Measurements from ENCODE around the gene FAM53B.

Gene FAM53B

DNA sequence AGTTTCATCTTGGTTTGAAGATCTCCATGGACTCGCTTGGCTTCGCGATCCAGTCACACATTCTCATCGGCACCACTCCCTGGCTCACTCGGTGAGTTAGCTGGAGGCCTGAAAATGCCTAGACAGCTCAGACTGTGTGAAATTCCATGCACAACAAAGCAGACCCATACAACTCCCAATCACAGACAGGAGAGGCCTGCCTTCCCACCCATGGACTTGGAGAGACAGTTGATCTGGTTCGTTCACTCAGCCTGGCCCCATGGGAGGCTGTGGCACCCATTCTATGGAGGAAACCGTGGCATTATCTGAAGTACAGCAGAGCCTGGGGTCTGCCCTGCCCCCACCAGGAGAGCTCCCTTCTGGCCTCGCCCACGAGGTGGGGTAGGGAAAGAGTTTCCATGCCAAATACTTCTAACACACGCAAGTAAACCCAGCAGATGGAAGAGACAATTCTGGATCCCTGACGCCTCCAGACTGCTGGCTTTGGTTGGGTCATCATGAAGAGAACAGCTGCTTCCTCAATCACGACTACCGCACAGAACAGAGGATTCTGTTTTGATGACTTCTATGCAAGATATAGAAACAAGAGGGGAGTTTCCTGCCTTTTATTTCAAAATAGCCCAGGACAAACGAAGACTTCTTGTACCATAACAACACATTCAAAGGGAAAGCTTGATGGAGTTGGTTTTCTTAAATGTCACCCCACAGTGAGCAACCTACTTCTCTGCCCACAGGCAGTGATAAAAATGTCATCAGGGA, 15.9 kb downstream of the FAM53B start:
- DNase-seq (ENCODE audit: low read depth in 2 of 2), result no peak

DNA sequence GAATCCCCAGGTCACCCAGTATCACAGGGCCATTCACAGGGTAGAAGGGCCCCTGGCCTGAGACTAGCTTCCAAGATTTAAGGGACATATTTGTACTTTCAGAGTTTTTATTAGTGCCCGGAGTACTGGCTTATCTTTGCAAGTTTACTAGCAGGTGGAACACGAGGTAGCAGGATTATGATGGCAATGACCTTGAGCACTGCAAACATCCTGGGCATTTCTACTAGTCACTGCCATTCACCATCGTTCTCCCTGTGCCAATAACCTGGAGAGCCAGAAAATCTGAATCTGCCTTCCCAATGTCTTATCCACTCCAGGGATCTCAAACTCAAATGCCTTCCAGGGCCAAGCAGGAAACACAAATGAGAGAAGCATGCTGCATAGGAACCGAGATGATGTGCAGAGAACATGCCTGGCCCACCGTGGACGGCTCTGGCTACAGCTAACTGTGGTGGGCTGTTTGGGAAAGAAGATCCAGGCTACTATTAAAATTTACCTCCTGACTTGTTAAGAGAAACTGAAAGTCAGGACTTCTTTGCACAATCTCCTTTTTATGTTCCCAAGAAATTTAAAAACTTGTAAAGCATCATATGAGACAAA, 16.7 kb downstream of the FAM53B start:
- DNase-seq (ENCODE audit: low read depth in 2 of 2), result no peak

DNA sequence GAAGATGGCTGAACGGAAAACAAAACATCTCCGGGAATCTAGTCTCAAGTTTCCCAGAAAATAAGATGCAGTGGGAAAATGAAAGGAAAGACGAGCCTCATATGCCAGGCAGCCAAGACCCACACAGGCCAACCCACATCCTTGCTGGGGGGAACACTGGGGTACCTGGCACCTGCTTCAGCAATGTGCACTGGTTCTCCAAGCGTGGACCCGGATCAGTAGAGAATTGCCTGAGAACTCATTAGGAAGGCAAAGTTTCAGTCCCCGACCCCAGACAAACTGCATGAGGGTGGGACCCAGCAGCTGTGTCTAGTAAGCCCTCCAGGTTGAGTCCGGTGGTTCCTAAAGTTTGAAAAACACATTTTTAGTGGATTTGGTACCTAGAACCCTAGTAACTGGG, 18.4 kb downstream of the FAM53B start:
- no peak for DNase-seq (ENCODE audit: low read depth in 2 of 2)

DNA sequence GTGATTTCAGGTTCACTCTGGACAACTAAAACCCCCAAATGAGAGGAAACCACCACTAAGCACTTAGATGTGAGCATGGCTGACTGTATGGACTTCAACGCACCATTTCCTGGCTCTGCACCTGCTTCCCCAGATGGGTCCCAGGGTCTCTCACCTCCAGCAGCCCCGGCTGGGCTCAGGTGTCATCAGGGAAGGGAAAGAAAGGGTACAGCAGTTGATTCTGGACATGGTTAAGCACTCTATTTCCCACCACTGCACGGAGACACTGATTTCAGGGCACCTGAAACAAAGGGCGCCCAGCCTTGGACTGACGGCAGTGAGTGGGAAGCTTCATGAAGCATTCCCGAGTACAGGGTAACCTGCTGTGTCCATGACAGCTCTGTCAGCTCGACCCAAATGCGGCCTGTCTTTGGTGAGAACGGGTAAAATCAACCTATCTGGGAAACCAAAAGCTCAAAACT, 19.0 kb downstream of the FAM53B start:
- DNase-seq (ENCODE audit: low read depth in 2 of 2), result no peak

DNA sequence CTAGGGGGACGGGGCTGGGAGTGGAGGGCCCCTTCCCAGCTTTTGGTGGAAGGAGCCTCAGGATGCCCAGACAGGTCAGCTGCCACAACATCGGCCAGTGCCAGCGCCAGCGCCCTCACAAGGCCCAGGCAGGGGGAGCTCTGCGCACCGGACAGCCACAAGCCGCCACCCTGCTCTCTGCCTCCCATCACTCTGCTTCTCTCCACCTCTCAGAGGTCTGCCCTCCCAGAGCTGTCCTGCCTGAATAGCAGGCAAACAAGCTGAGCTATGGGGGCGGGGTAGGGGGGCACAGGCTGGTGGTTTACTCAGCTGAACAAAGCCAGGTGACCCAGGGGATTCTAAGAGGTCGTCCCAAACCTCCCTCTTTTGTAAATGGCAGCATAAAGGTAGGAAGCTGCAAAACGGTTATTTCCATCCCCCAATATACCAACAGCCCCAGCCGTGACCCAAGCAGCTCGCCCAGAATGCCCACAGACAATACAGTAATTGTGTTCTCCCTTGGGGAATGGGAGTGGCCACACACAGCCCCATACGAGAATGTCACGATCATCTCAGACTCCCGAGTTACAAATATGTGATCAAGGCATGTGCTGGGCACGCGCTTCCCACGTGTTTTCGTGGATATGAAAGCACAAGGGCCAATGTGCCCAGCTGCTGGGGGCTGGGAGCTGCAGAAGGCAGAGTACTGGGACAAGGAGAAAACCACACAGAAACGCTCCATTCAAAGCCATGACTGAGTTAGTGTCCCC, 19.7 kb downstream of the FAM53B start:
- no peak for DNase-seq (ENCODE audit: low read depth in 2 of 2)

DNA sequence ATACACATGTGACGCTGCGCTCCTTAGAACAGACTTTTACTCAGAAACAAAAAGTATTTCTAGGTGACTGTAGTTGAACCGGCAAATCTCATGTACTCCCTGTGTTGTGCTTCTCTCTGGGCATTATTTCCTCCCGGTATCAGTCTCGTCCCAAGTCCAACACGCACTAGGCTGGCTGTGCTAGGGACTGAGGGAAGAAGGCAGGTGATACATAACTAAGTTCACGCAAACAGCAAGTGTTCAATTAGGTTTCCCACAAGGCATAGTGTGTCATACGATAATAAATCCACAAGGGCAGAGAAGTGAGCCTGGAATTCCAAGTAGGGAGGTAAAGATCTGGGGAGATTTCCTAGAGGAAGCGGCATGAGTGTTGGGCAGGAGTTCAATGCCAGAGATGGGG, 20.4 kb downstream of the FAM53B start:
- DNase-seq (ENCODE audit: low read depth in 2 of 2), result no peak

DNA sequence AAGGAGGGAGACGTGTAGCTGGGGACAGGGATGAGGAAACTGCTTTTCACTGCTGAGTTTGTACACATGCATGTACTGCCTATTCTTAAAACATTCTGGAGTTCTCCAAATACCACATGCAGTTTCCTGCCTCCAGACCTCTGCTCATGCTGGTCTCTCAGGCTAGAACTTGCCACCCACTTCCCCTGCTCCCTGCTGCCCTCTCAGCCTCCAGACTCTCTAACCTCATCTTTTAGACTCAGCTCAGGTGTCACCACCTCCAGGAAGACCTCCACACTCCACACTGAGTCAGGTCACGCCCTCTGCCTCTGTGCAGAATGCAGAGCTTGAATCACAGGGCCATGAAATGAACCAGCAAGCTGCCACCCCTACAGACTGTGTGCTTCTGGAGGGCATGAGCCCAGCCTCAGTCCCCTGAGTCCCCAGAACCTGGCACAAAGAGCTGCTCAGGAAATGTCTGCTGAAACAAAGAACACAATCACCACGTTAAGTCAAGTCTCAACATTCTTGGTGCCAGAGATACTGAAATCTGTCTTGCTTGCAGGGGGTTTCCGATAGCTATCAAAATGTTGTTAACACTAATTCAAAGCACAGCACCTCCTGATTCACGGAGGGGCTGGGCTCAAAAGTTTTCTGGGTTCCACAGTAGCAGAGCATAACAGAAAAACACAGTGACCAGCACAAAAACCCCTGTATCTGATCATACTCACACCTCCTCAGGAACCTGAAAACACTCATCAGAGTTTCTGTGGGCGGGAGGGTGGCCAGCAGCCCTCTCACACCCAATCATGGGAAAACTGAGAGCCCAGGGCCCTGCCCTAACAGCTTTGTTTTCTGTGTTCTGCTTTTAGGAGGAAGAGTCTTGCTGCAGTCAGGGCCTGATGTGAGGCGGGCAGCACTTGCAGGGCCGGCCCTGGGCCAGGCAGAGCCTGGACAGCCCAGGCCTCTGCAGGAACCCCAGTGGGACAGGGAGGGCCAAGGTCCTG, 21.1 kb downstream of the FAM53B start:
- no peak for DNase-seq (ENCODE audit: low read depth in 2 of 2)

DNA sequence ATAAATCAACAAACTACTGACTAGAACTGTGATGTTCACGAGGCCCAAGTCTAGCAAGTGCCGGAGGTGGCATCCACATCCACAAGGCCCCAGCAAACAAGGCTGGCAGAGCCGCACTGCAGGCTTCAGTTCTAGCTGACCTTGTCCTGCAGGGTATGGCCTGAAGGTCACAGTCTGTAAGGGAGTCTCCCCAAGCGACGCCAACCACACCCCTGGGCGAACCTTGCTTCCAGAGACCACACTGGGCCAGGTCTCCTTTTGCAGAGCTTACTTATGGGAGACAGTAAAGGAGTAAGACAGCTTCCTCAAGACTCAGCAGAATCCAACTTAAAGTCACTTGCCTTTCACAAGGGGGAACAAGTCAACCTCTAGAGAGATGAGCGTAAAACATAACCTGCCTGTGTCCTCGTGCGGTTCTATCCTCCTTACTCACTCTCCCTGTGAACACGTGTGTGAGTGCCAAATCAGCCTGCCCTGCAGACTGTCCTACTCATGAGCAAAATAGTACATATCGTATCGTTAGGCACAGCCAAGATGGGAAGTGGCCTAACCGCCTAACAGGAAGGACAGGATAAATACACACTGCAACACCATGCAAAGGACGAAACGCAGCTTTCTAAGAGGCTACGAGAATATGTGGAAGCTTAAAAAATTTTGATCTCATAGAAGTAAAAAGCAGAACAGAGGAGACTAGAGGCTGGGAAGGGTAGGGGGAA, 22.7 kb downstream of the FAM53B start:
- DNase-seq (ENCODE audit: low read depth in 2 of 2), result no peak

DNA sequence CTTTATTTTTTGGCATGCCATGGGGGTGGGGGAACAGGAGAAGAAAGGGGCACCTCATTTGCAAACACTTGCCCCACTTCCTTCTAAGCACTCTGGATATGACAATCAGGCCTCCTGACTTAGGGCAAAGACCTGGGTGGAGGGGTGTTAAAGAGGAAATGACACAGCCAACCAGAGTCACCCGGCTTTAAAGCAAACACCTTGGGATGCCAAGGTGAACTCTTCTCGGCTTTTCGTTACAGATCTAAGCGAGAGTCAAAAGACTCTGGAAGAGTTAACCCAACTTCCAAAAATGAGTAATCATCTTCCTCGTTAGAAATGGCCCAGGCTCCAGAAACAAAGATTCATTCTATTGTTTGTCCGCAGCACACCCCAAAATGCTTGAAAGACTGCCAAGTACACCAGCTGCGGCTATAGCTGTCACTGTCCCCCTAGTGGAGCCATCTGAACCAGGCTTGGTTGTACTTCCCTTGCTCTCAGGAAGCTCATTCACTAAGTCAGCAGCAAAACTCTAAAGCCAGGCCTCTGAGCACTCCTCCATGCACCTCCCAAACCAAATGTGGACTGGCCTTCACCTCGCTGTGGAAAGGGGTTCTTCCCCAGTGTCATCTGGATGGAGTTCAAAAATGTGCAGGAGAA, 24.8 kb downstream of the FAM53B start:
- DNase-seq (ENCODE audit: low read depth in 2 of 2), result peak in 1 of 2 donors; percentile 43

DNA sequence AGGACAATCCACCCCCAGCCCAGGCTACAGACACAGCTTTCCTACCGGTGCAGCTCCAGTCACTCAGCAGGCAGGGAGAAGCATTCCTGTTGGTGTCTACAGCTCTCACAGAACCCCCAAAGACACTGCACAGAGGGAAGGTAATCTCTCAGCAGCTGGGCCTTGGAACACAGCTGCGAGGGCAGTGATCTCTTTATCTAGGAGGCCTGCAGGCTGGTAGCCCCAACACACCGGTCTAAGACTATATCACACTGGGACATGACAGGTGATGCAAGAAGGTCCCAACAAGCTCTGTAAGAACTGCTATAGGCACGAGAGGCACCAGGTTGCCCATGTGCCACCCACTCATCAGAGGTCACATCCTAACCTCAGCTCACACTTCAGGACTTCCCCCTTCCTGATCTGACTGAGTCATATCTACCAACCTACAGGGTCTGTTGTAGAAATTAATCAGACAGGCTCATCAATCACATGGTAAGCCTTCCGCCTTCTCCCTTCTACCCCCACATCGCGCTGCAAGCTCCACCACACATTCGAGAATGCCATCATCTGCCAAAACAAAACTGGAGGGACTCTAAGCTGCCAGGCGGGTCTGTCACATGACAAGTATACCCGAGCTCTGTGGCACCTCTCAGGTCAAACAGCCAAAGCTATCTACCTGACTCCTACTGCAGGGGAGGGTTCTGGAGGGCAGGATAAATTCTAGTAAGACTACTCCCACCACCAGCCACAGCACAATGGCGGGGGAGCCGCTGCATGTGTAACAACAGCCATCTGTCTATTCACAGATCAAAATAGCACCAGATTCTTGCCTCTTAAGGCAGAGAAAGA, 26.1 kb downstream of the FAM53B start:
- DNase-seq (ENCODE audit: low read depth in 2 of 2), result peak; percentile 61 to 79

DNA sequence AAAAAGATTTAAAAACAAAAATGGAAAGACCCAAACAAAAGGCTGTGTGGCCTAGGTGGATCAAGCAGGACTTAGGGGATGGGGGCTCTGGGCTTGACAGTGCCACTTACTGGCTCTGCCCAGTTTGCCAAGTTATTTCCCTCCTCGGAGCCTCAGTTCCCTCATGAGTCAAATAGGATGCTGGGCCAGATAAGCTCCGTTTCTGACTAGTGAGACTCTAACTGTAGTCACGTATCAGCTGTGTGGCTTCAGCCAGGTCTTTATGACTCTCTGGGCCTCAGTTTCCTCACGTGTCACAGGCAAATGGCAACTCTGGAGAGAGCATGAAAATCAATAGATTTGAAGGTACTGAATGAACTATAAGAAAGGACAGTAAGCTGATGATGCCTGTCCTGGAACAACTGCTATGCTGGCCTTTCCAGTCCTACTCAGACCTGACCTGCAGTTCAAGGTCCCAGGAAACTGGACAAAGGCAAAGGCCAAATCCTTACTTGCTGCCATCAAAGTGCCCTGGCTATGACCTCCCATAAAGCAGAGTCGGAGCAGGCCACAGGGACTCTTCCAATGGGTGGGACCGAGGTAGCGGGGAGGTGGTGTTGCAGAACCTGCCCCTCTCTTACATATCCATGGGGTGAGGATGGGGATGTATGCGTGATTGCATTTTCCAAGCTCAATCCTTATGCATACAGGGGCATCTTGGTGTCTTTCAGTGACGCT, 27.0 kb downstream of the FAM53B start:
- no peak for DNase-seq (ENCODE audit: low read depth in 2 of 2)

DNA sequence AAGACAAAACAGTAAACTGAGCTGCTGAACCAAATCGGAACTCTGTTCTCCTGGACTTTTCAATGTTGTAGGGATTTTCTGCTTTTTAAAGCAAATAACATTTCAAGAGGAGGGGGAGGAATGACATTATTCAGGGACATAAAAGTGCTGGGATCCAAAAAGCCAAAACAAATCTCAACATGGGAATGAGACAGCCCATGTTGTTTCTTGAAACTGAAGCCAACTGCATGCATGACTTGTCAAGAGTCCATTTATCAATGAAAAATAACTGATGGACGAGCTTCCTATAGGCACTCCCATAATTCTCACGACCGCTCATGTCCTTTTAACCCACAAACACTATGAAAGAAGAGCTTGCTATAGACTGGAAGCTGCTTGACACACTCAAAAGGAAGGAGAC, 27.8 kb downstream of the FAM53B start:
- DNase-seq (ENCODE audit: low read depth in 2 of 2), result no peak

DNA sequence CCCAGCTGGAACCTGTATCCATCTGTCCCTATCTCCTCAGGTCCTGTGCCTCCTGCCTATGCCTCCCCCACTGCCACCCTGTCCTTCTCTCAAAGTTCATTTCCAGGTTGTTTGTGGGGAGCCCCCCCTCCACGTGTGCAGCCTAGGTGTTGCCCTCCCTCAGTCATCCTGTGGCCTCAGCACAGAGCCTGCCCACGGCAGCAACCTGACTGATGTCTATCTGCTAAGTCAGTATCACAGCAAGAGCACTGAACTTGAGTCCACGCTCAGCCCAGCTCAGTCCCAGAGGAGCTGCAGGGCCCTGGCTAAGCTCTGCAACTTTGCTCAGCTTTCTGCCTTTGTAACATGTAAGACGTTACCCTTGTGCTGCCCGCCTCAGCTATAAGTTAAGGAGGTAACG, 28.7 kb downstream of the FAM53B start:
- DNase-seq (ENCODE audit: low read depth in 2 of 2), result no peak

DNA sequence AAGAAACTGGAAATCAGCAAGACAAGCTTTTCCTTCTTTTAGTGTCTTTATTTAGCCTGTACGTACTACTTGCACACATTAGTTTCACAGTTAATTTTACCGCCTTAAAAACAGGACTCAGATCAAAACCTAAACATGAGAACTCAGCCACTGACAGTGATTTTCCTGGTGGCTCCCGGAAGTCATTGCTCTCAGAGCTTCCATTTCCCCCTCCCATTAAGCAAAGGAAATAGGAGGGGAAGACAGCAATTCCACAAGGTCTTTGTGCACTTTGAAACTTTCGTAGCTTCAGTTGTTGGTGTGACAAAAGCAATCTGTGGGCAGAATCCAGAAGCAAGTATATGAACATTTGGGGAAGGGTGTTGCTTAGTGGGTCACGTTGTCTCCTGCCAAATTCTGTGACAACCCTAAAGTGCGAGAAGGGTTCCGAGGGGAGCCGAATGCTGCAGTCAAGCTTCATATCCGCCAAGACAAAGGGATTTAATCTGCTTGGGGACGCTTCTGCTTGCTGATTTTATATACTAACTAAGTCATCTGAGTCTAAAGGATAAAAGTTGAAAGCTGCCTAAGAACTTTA, 30.4 kb downstream of the FAM53B start:
- no peak for DNase-seq (ENCODE audit: low read depth in 2 of 2)

DNA sequence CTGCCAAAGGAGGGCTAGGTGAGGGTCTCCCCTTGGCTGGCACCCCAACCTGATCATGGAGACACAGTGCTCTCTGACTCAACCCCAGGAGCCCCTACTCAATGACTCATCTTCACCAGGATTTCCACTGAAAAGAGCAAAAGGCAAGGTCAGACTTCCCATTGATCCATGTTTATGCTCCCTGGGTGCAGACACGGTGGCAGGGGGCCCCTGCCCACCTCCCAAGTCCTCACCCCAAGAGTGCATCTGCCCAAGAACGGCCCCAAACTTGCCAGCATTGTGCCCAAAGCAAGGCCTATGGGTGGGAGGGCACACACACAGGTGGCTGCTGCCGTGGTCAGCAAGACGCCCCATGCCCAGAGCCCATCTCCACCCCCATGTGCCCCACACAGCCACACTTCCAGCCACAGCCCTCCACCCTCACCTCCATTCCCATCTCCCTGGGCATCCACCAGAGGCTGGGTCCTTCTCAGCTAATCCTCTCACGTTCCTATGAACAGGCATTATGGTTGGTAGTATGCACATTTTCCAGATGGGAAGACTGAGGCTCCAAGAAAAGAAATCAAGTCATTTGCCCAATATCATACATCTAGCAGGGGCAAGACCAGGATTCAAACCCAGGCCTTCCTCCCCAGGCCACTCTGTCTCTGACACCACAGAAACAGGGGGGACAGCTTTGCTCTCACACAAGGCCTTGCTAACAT, 31.3 kb downstream of the FAM53B start:
- DNase-seq (ENCODE audit: low read depth in 2 of 2), result no peak

DNA sequence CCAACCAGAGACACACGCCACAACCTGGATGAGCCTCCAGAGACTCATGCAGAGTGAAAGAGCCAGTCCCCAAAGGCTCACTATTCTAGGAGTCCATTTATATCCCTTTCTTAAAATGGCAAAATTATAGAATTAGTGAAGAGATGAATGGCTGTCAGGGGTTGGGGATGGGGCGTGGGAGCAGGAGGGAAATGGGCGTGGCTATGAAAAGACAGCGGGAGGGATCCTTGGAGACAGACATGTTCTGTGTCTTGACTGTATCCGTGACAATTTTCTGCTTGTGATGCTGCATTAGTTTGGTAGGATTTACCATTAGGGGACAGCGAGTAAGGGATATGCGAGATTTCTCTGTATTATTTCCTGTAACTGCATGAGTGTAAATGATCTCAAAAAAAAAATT, 33.0 kb downstream of the FAM53B start:
- DNase-seq (ENCODE audit: low read depth in 2 of 2), result no peak

DNA sequence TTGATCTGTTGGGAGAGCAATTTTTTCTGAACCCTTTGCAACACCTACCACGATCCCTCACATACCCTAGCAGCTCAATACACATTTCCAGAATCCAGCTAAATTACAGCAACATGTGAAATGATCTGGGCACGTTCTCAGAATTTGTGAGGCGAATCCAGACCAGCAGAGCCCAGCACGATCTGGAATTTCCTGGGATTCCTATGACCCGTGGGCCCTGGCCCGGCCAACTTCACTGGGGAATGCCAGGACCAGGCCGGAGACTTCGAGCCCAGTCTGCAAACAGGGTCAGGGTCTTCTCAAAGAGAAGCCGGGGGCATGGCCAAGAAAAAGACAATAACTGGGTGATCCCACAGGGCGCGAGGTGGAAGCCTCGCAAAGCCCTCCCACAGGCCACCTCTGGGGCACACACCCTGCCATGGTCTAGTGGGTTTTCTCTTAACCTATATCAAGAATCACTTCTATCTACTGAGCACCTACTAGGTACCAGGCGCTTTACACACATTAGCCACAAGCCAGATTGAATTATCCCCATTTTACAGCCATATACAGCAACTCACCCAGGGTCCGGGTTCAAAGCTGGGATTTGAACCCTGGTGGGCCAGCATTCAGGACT, 33.8 kb downstream of the FAM53B start:
- no peak for DNase-seq (ENCODE audit: low read depth in 2 of 2)

DNA sequence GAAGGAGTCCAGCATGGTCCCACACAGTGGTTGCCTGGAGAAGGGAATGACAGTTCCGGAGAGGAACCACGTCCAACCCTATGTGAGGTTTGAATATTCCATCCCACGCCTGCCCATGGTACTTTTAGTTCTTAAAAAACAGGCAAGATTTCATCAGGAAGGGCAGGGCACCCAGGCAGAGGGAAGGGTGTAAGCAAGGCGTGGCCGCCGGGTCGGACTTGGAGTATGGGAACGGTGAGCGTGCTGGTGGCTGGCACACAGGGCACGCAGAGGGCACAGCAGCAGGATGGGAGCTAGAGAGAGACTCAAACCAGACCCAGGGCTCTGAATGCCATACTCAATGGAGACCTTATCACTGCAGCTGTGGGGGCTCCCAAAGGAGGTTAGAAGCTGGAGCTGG, 34.3 kb downstream of the FAM53B start:
- DNase-seq (ENCODE audit: low read depth in 2 of 2), result no peak

Data from activated CD8-positive, alpha-beta memory T cell treated with anti-CD3 and anti-CD28 coated beads for 4 hours (primary cell).